Nephron progenitor cell (in vitro differentiated cells): ENCODE results near the gene NLRP3.
A peak's percentile ranks its signal among the peaks of the same experiment; 100 is the strongest.

ENCODE experiments used
- DNase-seq: peaks from one replicate; pipeline ENCODE4 v3.0.0; 2021
- H3K27ac Mint-ChIP-seq: 2 replicates; pipeline ENCODE4 v1.8.0; 2021; ENCODE audit warnings: mild to moderate bottlenecking, moderate library complexity, mixed read lengths
- H3K27me3 Mint-ChIP-seq: 2 replicates; pipeline ENCODE4 v1.8.0; 2021; ENCODE audit warnings: mild to moderate bottlenecking, low read depth, mixed read lengths; ENCODE audit not compliant: poor library complexity
- H3K36me3 Mint-ChIP-seq: 2 replicates; pipeline ENCODE4 v1.8.0; 2021; ENCODE audit warnings: low read depth, mixed read lengths
- H3K4me1 Mint-ChIP-seq: 2 replicates; pipeline ENCODE4 v1.8.0; 2021; ENCODE audit warnings: mixed read lengths
- H3K4me3 Mint-ChIP-seq: 2 replicates; pipeline ENCODE4 v1.8.0; 2021; ENCODE audit warnings: mild to moderate bottlenecking, moderate library complexity, mixed read lengths
- H3K9me3 Mint-ChIP-seq: 2 replicates; pipeline ENCODE4 v1.8.0; 2021; ENCODE audit warnings: mild to moderate bottlenecking, moderate library complexity, mixed read lengths
- TF ChIP-seq, protein P1 (sequence below): fragments of 200-600 bp; sonication (generic); IDR thresholded peaks from 2 replicates; pipeline ENCODE4 v1.5.0; 2021; ENCODE audit warnings: antibody characterized with exemption

The NLRP3 gene

DNA sequence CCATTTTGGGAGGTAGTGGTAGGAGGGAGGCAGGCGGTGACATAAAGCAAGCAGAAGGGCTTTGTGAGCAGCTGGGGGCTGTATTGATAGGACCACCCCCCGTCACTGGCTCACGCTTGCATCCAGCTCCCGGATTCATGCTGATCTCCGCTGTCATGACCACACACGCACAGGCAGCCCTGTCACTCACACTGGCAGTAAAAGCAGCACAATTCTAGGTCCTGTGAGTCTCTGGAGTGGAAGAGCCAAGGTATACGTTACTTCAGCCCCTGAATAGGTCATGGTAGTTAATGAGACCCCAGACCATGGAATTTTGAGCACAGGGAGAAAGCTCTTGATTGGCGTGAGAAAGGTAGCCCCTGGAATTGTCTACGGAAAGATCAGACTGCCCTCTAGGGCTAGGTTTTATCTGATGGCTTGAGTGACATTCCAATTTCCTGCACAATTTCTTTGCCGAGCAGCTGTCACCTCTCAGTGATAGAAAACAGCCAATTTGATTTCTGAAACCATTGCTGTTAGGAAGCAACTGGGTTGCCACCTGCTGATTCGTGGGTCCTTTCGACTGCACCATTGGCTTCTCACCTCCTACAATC, 36.6 kb downstream of the NLRP3 start:
- H3K36me3 Mint-ChIP-seq = peaks cover under 1% of the 10 kb centered on the region
- H3K27ac Mint-ChIP-seq = peak overlapping the region; percentile 43
- no peaks in the 10 kb centered on the region for H3K4me1 Mint-ChIP-seq
- peaks cover under 1% of the 10 kb centered on the region for H3K9me3 Mint-ChIP-seq
- no peak for DNase-seq
- no peak overlapping the region for H3K4me3 Mint-ChIP-seq
- peaks cover 29% of the 10 kb centered on the region for H3K27me3 Mint-ChIP-seq
- TF ChIP-seq, protein P1, sequence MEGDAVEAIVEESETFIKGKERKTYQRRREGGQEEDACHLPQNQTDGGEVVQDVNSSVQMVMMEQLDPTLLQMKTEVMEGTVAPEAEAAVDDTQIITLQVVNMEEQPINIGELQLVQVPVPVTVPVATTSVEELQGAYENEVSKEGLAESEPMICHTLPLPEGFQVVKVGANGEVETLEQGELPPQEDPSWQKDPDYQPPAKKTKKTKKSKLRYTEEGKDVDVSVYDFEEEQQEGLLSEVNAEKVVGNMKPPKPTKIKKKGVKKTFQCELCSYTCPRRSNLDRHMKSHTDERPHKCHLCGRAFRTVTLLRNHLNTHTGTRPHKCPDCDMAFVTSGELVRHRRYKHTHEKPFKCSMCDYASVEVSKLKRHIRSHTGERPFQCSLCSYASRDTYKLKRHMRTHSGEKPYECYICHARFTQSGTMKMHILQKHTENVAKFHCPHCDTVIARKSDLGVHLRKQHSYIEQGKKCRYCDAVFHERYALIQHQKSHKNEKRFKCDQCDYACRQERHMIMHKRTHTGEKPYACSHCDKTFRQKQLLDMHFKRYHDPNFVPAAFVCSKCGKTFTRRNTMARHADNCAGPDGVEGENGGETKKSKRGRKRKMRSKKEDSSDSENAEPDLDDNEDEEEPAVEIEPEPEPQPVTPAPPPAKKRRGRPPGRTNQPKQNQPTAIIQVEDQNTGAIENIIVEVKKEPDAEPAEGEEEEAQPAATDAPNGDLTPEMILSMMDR = no peak

DNA sequence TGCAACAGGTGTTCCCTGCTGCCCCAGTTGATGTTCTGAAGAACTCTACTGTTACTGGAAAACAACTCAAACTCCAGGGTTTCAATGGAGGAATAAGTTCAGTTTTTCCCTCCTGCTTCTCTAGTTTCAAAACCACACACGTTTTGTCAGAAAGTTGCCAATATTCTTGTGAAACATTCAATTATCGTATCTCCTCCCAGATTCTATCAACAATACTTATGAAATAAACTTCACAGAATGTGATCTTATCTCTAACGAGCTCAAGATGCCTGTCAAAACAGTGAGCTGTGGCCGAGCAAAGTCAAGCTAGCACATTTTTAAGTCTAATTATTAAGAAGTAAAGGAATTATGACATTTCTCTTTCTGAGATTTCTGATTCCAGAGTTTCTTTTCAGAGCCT, 37.3 kb downstream of the NLRP3 start:
- Mint-ChIP-seq H3K9me3 (no peaks in the 10 kb centered on the region), H3K27ac (no peak overlapping the region), H3K4me1 (no peaks in the 10 kb centered on the region), H3K36me3 (no peaks in the 10 kb centered on the region), H3K27me3 (peaks cover 29% of the 10 kb centered on the region), H3K4me3 (no peak overlapping the region)
- no peak for DNase-seq
- TF ChIP-seq, protein P1 = no peak

DNA sequence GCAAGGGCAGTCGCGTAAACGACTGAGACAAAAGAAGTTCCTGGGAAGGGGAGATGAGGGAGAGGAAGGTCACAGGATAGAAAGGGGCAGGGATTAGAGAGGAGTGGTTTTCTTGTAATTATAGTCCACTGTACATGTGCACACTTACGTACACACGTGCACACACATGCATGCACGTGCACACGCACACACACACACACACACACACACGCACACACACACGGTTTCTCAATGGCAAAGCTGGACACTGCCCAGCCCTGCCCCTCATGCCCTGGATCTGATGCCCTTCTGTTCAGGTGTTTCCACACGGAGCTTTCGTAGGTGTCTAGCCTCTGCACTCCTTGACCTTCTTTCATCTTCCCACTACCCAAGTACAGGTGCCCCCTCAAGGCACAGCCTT, 38.0 kb downstream of the NLRP3 start:
- H3K4me3 Mint-ChIP-seq = no peak overlapping the region
- H3K27me3 Mint-ChIP-seq = peaks cover 29% of the 10 kb centered on the region
- H3K9me3 Mint-ChIP-seq = no peaks in the 10 kb centered on the region
- no peak for DNase-seq
- peak overlapping the region; percentile 63 for H3K27ac Mint-ChIP-seq
- no peaks in the 10 kb centered on the region for H3K36me3 Mint-ChIP-seq
- H3K4me1 Mint-ChIP-seq = no peaks in the 10 kb centered on the region
- TF ChIP-seq, protein P1 = no peak

DNA sequence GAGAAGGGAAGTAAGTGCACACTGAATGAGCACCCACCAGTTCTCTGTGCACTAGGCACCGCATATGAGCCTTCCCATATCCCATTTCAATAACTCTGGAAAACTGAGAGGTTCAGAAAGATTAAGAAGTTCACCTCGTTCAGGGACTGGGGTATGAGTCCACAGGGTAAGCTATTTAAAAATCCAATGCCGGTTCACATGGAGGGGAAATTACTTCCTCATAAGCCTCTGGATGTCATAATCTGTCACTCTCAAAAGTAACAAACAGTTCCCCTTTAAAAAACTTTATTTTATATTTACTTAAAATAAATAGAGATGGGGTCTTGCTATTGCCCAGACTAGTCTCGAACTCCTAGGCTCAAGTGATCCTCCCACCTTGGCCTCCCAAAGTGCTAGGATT, 40.0 kb downstream of the NLRP3 start:
- Mint-ChIP-seq H3K27ac (no peak overlapping the region), H3K4me3 (no peak overlapping the region), H3K4me1 (no peaks in the 10 kb centered on the region), H3K27me3 (peaks cover 22% of the 10 kb centered on the region), H3K36me3 (no peaks in the 10 kb centered on the region), H3K9me3 (peaks cover under 1% of the 10 kb centered on the region)
- DNase-seq = no peak
- TF ChIP-seq, protein P1 = no peak

DNA sequence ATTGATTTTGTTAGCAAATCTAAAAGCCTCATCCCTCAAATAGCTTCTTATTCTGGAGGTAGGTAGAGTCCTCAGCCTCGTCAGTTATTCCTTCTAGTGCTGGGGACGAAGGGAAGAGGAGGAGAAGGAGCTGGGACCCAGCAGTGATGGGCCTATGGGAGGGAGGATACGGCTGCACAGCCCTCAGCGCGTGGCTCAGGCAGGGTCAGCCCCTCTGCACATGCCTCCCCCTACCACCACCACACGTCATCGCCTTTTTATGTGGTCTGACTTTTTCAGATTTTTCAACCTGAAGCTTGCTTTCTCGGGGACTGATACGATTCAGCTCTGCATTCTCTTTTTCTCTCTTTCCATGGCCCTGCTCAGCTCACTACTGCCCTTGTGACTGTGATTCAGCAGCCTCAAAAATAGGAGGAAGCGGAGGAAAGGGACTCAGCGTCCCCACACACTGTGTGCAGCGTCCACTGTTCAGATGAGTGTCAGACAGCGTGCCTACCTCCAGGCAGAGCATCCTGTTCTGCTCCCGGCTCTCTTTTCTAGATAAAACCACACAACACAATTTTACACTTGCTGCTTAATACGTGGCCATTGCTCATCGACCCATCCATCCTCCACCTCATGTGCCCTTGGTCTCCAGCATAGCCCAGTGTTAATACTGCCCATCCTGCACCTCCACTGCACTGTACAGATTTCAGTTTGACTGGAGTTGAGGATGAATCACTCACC, 41.1 kb downstream of the NLRP3 start:
- Mint-ChIP-seq H3K27me3 (peaks cover 13% of the 10 kb centered on the region), H3K9me3 (peaks cover 6% of the 10 kb centered on the region), H3K4me3 (no peak overlapping the region), H3K36me3 (no peaks in the 10 kb centered on the region), H3K4me1 (no peaks in the 10 kb centered on the region), H3K27ac (no peak overlapping the region)
- no peak for DNase-seq
- TF ChIP-seq, protein P1 = no peak

DNA sequence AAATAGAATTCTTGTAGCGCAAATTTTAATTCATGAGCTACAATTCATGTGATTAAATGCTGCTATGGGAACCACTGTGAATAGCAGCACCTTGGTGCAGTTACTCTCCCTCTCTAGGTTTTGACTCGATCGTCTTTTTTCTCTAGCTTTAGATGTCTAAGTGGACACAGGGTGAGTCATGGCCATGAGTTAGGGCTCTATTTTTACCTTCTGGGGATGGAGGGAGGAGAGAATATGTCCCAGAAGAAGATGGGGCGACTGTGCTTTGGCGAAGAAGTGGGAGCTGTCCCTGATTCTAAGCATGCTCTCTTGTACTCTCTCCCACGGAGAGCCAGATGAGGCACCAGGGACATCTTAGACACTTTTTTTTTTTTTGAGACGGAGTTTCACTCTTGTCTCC, 43.5 kb downstream of the NLRP3 start:
- H3K27ac Mint-ChIP-seq = no peak overlapping the region
- no peak overlapping the region for H3K4me3 Mint-ChIP-seq
- peaks cover 14% of the 10 kb centered on the region for H3K27me3 Mint-ChIP-seq
- no peaks in the 10 kb centered on the region for H3K36me3 Mint-ChIP-seq
- TF ChIP-seq, protein P1 = no peak
- H3K4me1 Mint-ChIP-seq = no peaks in the 10 kb centered on the region
- peaks cover 26% of the 10 kb centered on the region for H3K9me3 Mint-ChIP-seq
- DNase-seq = no peak
